Endothelial cell of umbilical vein (primary cell): ENCODE measurements around the gene KCNQ5. TPM values are rescaled to one million over a fixed set of nuclear protein-coding genes. Genes with fewer than 3 reads are reported as not detected.

Source experiments
- BruUV-seq: library from RNA; stranded (reverse); fragments of 400-500 nt; replicated peaks from 2 replicates; lab custom pipeline; 2021; lab: Mats Ljungman, UMichigan
- CTCF ChIA-PET: fragments of 300-600, 350-600 bp; sonication (Branson Sonifier 250); formaldehyde crosslinking; loops from one replicate; lab custom pipeline; 2021; ENCODE audit warnings: antibody characterized with exemption, inconsistent platforms; lab: Charles Lee
- POLR2A ChIA-PET: fragments of 300-600, 350-600 bp; sonication (Branson Sonifier 250); formaldehyde crosslinking; loops from one replicate; lab custom pipeline; 2021; ENCODE audit warnings: antibody characterized with exemption, inconsistent platforms; lab: Charles Lee
- DNase-seq: peaks from one replicate; pipeline ENCODE4 v3.0.0-alpha.2; 2011; ENCODE audit warnings: low read depth, low spot score
- FAIRE-seq: peaks from 2 replicates; lab custom pipeline; 2011; peaks lifted over from hg19 to GRCh38; lab: Jason Lieb, UNC
- H2AFZ ChIP-seq: 2 replicates; pipeline ENCODE4 v1.6.0; 2012; ENCODE audit warnings: low read depth, low read length, control low read depth, inconsistent platforms
- H3K27ac ChIP-seq: 2 replicates; pipeline ENCODE4 v1.5.1; 2011; ENCODE audit warnings: low read depth, mild to moderate bottlenecking, control low read depth, low read length, moderate library complexity; ENCODE audit not compliant: insufficient read depth
- H3K27me3 ChIP-seq, 2 experiments: 2 replicates each; pipeline versions ENCODE4 v1.6.0 to v1.6.1; 2011; ENCODE audit warnings: low read length in 2 of 2, mixed read lengths in 1 of 2; ENCODE audit not compliant: control insufficient read depth in 2 of 2, insufficient read depth in 2 of 2
- H3K36me3 ChIP-seq, 2 experiments: 2 replicates in 1 of 2; 3 replicates in 1 of 2; pipeline ENCODE4 v1.5.1; 2011; ENCODE audit warnings: low read length in 2 of 2, mild to moderate bottlenecking in 1 of 2, moderate library complexity in 1 of 2; ENCODE audit not compliant: control insufficient read depth in 2 of 2, insufficient read depth in 2 of 2; ENCODE audit errors: extremely low read depth in 1 of 2
- H3K4me1 ChIP-seq: 3 replicates; pipeline ENCODE4 v1.5.1; 2011; ENCODE audit warnings: mild to moderate bottlenecking, low read length; ENCODE audit not compliant: control insufficient read depth, insufficient read depth; ENCODE audit errors: extremely low read depth
- H3K4me2 ChIP-seq: 2 replicates; pipeline ENCODE4 v1.6.1; 2011; ENCODE audit warnings: low read length, control low read depth, mixed read lengths; ENCODE audit not compliant: insufficient read depth
- H3K4me3 ChIP-seq, 3 experiments: fragments of 200-600 bp in 1 of 3; sonication (generic), shearing (Covaris generic) in 1 of 3; replicated peaks in 1 of 3; 2 replicates each; pipeline ENCODE4 v1.5.1; 2011 to 2016; ENCODE audit warnings: control low read depth in 3 of 3, low read length in 3 of 3, mild to moderate bottlenecking in 2 of 3, inconsistent platforms in 1 of 3, low read depth in 1 of 3, moderate library complexity in 1 of 3; ENCODE audit not compliant: insufficient read depth in 1 of 3
- H3K79me2 ChIP-seq: 2 replicates; pipeline ENCODE4 v1.6.0; 2012; ENCODE audit warnings: low read length, inconsistent platforms; ENCODE audit not compliant: control insufficient read depth, insufficient read depth
- H3K9ac ChIP-seq: replicated peaks from 2 replicates; pipeline ENCODE3; 2011; ENCODE audit warnings: low read length, control low read depth; ENCODE audit not compliant: insufficient read depth; ENCODE audit errors: extremely low read depth
- H3K9me1 ChIP-seq: replicated peaks from 3 replicates; pipeline ENCODE4 v1.6.0; 2011; ENCODE audit warnings: mild to moderate bottlenecking, low read length; ENCODE audit not compliant: control insufficient read depth, insufficient read depth; ENCODE audit errors: extremely low read depth
- H3K9me3 ChIP-seq: replicated peaks from 2 replicates; pipeline ENCODE4 v1.5.1; 2012; ENCODE audit warnings: low read length, inconsistent platforms; ENCODE audit not compliant: control insufficient read depth, insufficient read depth
- H4K20me1 ChIP-seq: replicated peaks from 2 replicates; pipeline ENCODE3; 2011; ENCODE audit warnings: mild to moderate bottlenecking, low read length; ENCODE audit not compliant: control insufficient read depth, insufficient read depth; ENCODE audit errors: extremely low read depth
- EZH2 ChIP-seq: IDR thresholded peaks from 2 replicates; pipeline ENCODE4 v1.6.1; 2012; ENCODE audit warnings: borderline replicate concordance, low read depth, mild to moderate bottlenecking, moderate library complexity, low read length, inconsistent platforms; ENCODE audit not compliant: severe bottlenecking
- FOS ChIP-seq: IDR thresholded peaks from 2 replicates; pipeline ENCODE4 v1.6.1; 2011; ENCODE audit warnings: mild to moderate bottlenecking, low read length, moderate library complexity, borderline replicate concordance; ENCODE audit not compliant: insufficient read depth
- GATA2 ChIP-seq: IDR thresholded peaks from 2 replicates; pipeline ENCODE4 v1.7.0; 2011; ENCODE audit warnings: low read depth, mild to moderate bottlenecking, moderate library complexity, mixed read lengths, low read length; ENCODE audit not compliant: insufficient read length, insufficient read depth
- JUN ChIP-seq: IDR thresholded peaks from 2 replicates; pipeline ENCODE4 v1.6.1; 2011; ENCODE audit warnings: borderline replicate concordance, low read depth; ENCODE audit not compliant: insufficient read length, insufficient read depth
- MYC ChIP-seq: IDR thresholded peaks from one replicate; pipeline ENCODE4 v1.6.1; 2011; ENCODE audit warnings: mild to moderate bottlenecking, low read depth, low read length
- POLR2A ChIP-seq: IDR thresholded peaks from 2 replicates; pipeline ENCODE4 v1.6.1; 2012; ENCODE audit warnings: low read depth, mild to moderate bottlenecking, control low read depth, low read length
- POLR2AphosphoS5 ChIP-seq: IDR thresholded peaks from 2 replicates; pipeline ENCODE4 v1.6.1; 2012; ENCODE audit warnings: low read depth, mild to moderate bottlenecking, control low read depth, low read length, moderate library complexity; ENCODE audit not compliant: insufficient read depth
- dilution Hi-C: fragments of 300-500 bp; cut with MboI; formaldehyde crosslinking; loops from one replicate; pipeline ENCODE4 v1.15.0; 2019; ENCODE audit warnings: low sequenced_read_pairs; ENCODE audit not compliant: extremely low pct_ligation_motif_present
- intact Hi-C: fragments of 100-400 bp; cut with micrococcal nuclease; formaldehyde crosslinking; loops from one replicate; pipeline ENCODE4 v1.10.0; 2022
- polyA plus RNA-seq, 4 experiments: library from polyadenylated mRNA; depleted of rRNA in 3 of 4; stranded (reverse) in 3 of 4; unstranded in 1 of 4; fragments of >200 nt; gene quantifications; 2 replicates each; pipeline versions ENCODE4 v1.2.1 to v1.2.3, GENCODE V29; 2011 to 2012; ENCODE audit warnings: missing spikeins in 1 of 4
- total RNA-seq: library from RNA; stranded (reverse); gene quantifications from 2 replicates; pipeline ENCODE4 v1.2.3, GENCODE V29; 2021
- TF ChIP-seq, protein P1 (sequence below), 2 donors: IDR thresholded peaks; 1 replicate in 1 of 2; 2 replicates in 1 of 2; pipeline ENCODE4 v1.5.1; 2011; ENCODE audit warnings: low read length in 2 of 2, mild to moderate bottlenecking in 2 of 2, moderate library complexity in 2 of 2, control low read depth in 1 of 2, inconsistent platforms in 1 of 2, low read depth in 1 of 2; ENCODE audit not compliant: insufficient read depth in 1 of 2; ENCODE audit errors: extremely low read depth in 1 of 2
- TF ChIP-seq, protein P2 (sequence below): IDR thresholded peaks from 2 replicates; pipeline ENCODE4 v1.6.1; 2011; ENCODE audit not compliant: insufficient read depth, insufficient read length

KCNQ5 gene
- total and polyA plus RNA-seq, 2 donors (not counting 3 experiments of a cell fraction or from before 2014, with no cell fraction given), result 0.22 TPM; not detected in 1

DNA sequence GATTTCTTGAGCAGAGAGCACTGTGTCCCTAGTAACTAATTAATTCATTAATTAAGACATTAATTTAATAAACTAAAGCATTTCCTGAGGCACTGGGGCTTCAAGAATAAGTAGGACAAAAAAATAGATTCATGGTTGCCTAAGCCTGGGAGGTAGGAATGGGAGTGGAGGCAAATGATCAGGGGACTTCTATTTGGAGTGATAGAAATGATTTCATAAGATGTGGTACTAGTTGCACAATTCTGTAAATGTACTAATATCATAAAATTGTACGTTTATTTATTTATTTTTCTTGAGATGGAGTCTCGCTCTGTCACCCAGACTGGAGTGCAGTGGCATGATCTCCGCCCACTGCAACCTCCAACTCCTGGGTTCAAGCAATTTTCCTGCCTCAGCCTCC, 316.2 kb downstream of the KCNQ5 start:
- BruUV-seq, result no TSS peak

More for the DNA sequence above, 316.2 kb downstream of the KCNQ5 start:
- Histone ChIP-seq H3K4me2 (no peak overlapping the region), H3K79me2 (no peaks in the 10 kb centered on the region), H4K20me1 (no peaks in the 10 kb centered on the region), H3K27me3 (no peaks in the 10 kb centered on the region), H3K4me3 (no peak overlapping the region), H2AFZ (no peak overlapping the region), H3K9ac (no peak overlapping the region), H3K9me1 (no peaks in the 10 kb centered on the region), H3K9me3 (no peaks in the 10 kb centered on the region), H3K27ac (no peak overlapping the region), H3K4me1 (no peaks in the 10 kb centered on the region), H3K36me3 (no peaks in the 10 kb centered on the region)
- ChIA-PET POLR2A (no interaction called here), CTCF (no interaction called here)
- FAIRE-seq (no peak), DNase-seq (no peak)
- intact Hi-C loops, result no loop called here
- TF ChIP-seq POLR2AphosphoS5, result no peak
- TF ChIP-seq, protein P1, sequence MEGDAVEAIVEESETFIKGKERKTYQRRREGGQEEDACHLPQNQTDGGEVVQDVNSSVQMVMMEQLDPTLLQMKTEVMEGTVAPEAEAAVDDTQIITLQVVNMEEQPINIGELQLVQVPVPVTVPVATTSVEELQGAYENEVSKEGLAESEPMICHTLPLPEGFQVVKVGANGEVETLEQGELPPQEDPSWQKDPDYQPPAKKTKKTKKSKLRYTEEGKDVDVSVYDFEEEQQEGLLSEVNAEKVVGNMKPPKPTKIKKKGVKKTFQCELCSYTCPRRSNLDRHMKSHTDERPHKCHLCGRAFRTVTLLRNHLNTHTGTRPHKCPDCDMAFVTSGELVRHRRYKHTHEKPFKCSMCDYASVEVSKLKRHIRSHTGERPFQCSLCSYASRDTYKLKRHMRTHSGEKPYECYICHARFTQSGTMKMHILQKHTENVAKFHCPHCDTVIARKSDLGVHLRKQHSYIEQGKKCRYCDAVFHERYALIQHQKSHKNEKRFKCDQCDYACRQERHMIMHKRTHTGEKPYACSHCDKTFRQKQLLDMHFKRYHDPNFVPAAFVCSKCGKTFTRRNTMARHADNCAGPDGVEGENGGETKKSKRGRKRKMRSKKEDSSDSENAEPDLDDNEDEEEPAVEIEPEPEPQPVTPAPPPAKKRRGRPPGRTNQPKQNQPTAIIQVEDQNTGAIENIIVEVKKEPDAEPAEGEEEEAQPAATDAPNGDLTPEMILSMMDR (IDR thresholded peaks at IDR 0.05; ENCODE audit: extremely low read depth in 1 of 2, insufficient read depth in 1 of 2, low read depth in 1 of 2, low read length in 2 of 2), result no peak
- TF ChIP-seq, protein P2, sequence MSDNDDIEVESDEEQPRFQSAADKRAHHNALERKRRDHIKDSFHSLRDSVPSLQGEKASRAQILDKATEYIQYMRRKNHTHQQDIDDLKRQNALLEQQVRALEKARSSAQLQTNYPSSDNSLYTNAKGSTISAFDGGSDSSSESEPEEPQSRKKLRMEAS, result no peak
- no peak for TF ChIP-seq GATA2
- TF ChIP-seq POLR2A, result no peak
- no peak for TF ChIP-seq EZH2
- TF ChIP-seq JUN, result no peak
- no peak for TF ChIP-seq MYC
- no peak for TF ChIP-seq FOS
- dilution Hi-C loops, result no loop called here
